Measurements from ENCODE around the gene FDX1. TPM values are rescaled to one million over a fixed set of nuclear protein-coding genes. Genes with fewer than 3 reads are reported as not detected.

The FDX1 gene
- total RNA-seq, 1 donor from 2014 or later = 16.4 TPM

DNA sequence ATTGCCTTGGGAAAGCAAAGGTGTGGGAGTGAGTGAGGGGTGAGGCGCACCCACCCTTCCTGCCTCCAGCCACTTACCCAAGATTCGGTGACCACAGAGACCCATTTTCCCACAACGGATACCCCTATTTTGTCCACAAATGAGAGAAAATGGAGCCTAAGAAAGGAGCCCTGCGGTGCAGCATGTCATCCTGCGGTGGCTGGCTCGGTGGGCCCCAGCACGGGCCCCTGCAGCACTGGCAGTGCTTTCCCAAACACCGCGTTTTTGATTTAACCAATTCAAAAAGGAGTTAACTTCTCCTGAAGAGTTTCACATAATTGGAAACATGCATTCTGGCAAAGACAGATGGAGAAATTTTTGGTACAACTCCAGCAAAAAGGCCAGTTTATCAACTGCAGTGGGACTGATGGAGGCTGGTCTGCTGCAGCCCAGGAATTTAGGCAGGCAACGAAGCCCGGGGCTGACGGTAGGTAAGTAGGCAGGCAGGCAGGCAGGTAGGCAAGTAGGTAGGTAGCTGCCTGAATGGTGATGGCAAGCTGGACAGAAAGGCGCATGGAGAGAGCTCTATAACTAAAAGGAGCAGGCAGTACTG lies 84.2 kb downstream of the FDX1 start:
- no peak overlapping the region for H3K4me3 Mint-ChIP-seq
- intact Hi-C loops (cut with micrococcal nuclease) = no loop called here
- no peaks in the 10 kb centered on the region for H3K9me3 Mint-ChIP-seq
- no peak for DNase-seq
- H3K4me1 Mint-ChIP-seq = no peaks in the 10 kb centered on the region
- H3K36me3 Mint-ChIP-seq (ENCODE audit: low read depth) = no peaks in the 10 kb centered on the region
- H3K27ac Mint-ChIP-seq = no peak overlapping the region
- no peaks in the 10 kb centered on the region for H3K27me3 Mint-ChIP-seq

Other genes with a start within 250 kb of the FDX1 start
- 87.6 and 88.4 TPM in 2 replicates for gene RDX, start 133.3 kb upstream of the FDX1 start, total RNA-seq

All from activated CD4-positive, alpha-beta T cell treated with anti-CD3 and anti-CD28 coated beads, Interleukin-2, amount 10 ng/mL, durations not matched to agents 24 days and 14 days (primary cell).